Calu3 (cell line): ENCODE measurements around the gene PAPPA. TPM values are rescaled to one million over a fixed set of nuclear protein-coding genes. Genes with fewer than 3 reads are reported as not detected.

Experiments used
- BruUV-seq: library from RNA; stranded (reverse); fragments of 400-500 nt; replicated peaks from 2 replicates; lab custom pipeline; 2021; lab: Mats Ljungman, UMichigan
- CTCF ChIA-PET: fragments of 300-600 bp; sonication (Branson Sonifier 250); formaldehyde crosslinking; loops from one replicate; lab custom pipeline; 2022; ENCODE audit warnings: antibody characterized with exemption; lab: Charles Lee
- DNase-seq: peaks from one replicate; pipeline ENCODE4 v3.0.0; 2022
- H3K27ac Mint-ChIP-seq: one replicate; pipeline ENCODE4 v1.8.0; 2022; ENCODE audit warnings: mixed read lengths; ENCODE audit not compliant: unreplicated experiment
- H3K27me3 Mint-ChIP-seq: one replicate; pipeline ENCODE4 v1.8.0; 2022; ENCODE audit warnings: mixed read lengths; ENCODE audit not compliant: unreplicated experiment
- H3K36me3 Mint-ChIP-seq: one replicate; pipeline ENCODE4 v1.8.0; 2022; ENCODE audit warnings: mild to moderate bottlenecking, moderate library complexity, mixed read lengths; ENCODE audit not compliant: insufficient read depth, unreplicated experiment
- H3K4me1 Mint-ChIP-seq: one replicate; pipeline ENCODE4 v1.8.0; 2022; ENCODE audit warnings: mild to moderate bottlenecking, low read depth, mixed read lengths; ENCODE audit not compliant: unreplicated experiment
- H3K4me3 Mint-ChIP-seq: one replicate; pipeline ENCODE4 v1.8.0; 2022; ENCODE audit warnings: mild to moderate bottlenecking, low read depth, moderate library complexity, mixed read lengths; ENCODE audit not compliant: unreplicated experiment
- H3K9me3 Mint-ChIP-seq: one replicate; pipeline ENCODE4 v1.8.0; 2022; ENCODE audit warnings: low read depth, mixed read lengths; ENCODE audit not compliant: unreplicated experiment
- CTCF ChIP-seq: fragments of 200-600 bp; IDR thresholded peaks from one replicate; pipeline ENCODE4 v1.8.0; 2022; ENCODE audit warnings: antibody characterized with exemption; ENCODE audit not compliant: unreplicated experiment
- intact Hi-C: fragments of 100-400 bp; cut with micrococcal nuclease; formaldehyde crosslinking; loops from one replicate; pipeline ENCODE4 v1.10.0; 2022; ENCODE audit not compliant: unreplicated experiment
- total RNA-seq: library from RNA; stranded (reverse); gene quantifications from 2 replicates; pipeline ENCODE4 v1.2.3, GENCODE V29; 2022

PAPPA gene
- total RNA-seq, 1 experiment from 2014 or later: not detected

- Mint-ChIP-seq H3K27ac (no peak overlapping the region), H3K4me1 (no peaks in the 10 kb centered on the region), H3K4me3 (no peak overlapping the region), H3K27me3 (no peaks in the 10 kb centered on the region), H3K36me3 (no peaks in the 10 kb centered on the region), H3K9me3 (peaks cover 2% of the 10 kb centered on the region)
- TF ChIP-seq CTCF: no peak
- CTCF ChIA-PET: no interaction called here
- intact Hi-C loops: no loop called here
- DNase-seq: no peak
- no TSS peak for BruUV-seq
Measured at GRCh38 chr9:116262448-116262847, 108.9 kb downstream of the PAPPA start.

DNA sequence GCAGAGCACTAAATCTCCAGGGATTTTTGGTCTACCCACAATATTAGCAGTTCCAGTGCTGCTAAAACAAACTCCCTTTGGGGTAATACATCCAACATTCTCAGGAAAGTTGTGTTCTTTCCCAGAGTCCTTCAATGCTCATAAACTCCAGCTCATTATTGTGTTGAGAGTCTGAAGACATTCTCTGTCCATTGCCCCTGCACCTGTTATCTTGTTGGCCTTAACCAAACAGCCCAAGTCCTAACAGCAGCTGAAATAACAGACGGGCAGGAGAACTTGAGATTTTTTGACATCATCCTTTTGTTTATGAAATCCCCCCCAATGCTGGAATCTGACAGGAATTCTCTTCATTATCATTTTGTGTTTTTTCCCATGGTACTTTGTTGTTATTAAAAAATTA lies 110.8 kb downstream of the PAPPA start:
- no peak overlapping the region for H3K4me3 Mint-ChIP-seq
- H3K27me3 Mint-ChIP-seq: no peaks in the 10 kb centered on the region
- H3K9me3 Mint-ChIP-seq: peaks cover 2% of the 10 kb centered on the region
- H3K36me3 Mint-ChIP-seq: no peaks in the 10 kb centered on the region
- DNase-seq: no peak
- intact Hi-C loops: no loop called here
- H3K4me1 Mint-ChIP-seq: no peaks in the 10 kb centered on the region
- H3K27ac Mint-ChIP-seq: no peak overlapping the region
- CTCF ChIA-PET: no interaction called here
- no TSS peak for BruUV-seq
- TF ChIP-seq CTCF: no peak

DNA sequence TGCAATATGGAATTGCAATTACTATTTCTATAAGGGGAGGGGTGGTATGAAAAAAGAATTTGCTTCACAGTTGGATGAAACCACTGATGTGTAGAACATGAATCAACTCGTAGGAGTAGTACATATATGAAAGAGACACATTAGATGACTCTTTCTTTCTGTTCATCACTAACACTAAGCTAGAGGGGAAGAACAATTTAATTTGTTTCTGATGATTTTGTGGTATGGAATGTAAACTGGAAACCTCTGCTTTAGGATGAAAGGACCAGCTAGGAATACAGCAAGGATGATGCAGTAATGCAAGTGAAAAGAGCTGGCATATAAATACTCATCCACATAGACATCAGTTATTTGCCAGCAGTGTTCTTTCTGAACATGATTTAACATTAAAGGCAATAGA lies 113.4 kb downstream of the PAPPA start:
- no peaks in the 10 kb centered on the region for H3K4me1 Mint-ChIP-seq
- peaks cover 2% of the 10 kb centered on the region for H3K9me3 Mint-ChIP-seq
- H3K4me3 Mint-ChIP-seq: no peak overlapping the region
- no peak for DNase-seq
- CTCF ChIA-PET: interaction anchor here (0.7 kb wide), 1 partner anchor 298 kb away, joined by 3 read pairs; no protein-coding TSS in a partner anchor
- no peaks in the 10 kb centered on the region for H3K36me3 Mint-ChIP-seq
- BruUV-seq: no TSS peak
- no peak for TF ChIP-seq CTCF
- H3K27ac Mint-ChIP-seq: no peak overlapping the region
- H3K27me3 Mint-ChIP-seq: no peaks in the 10 kb centered on the region
- intact Hi-C loops: no loop called here

GRCh38 chr9:116269250-116269649 lies 115.7 kb downstream of the PAPPA start:
- intact Hi-C loops: no loop called here
- Mint-ChIP-seq H3K4me1 (no peaks in the 10 kb centered on the region), H3K27ac (no peak overlapping the region), H3K4me3 (no peak overlapping the region), H3K9me3 (no peaks in the 10 kb centered on the region), H3K36me3 (no peaks in the 10 kb centered on the region), H3K27me3 (no peaks in the 10 kb centered on the region)
- no peak for TF ChIP-seq CTCF
- CTCF ChIA-PET: no interaction called here
- no peak for DNase-seq
- BruUV-seq: no TSS peak

- Mint-ChIP-seq H3K27me3 (no peaks in the 10 kb centered on the region), H3K4me3 (no peak overlapping the region), H3K4me1 (no peaks in the 10 kb centered on the region), H3K36me3 (no peaks in the 10 kb centered on the region), H3K27ac (no peak overlapping the region), H3K9me3 (peaks cover 2% of the 10 kb centered on the region)
- intact Hi-C loops: no loop called here
- BruUV-seq: no TSS peak
- CTCF ChIA-PET: no interaction called here
- TF ChIP-seq CTCF: no peak
- DNase-seq: no peak
Measured at GRCh38 chr9:116270546-116270945, 117.0 kb downstream of the PAPPA start.
